GM19324 (cell line): ENCODE measurements around the gene CIAO2B.

ENCODE experiments used
- ATAC-seq: cut with Tn5 transposase; IDR thresholded peaks from one replicate; pipeline ENCODE4 v1.9.1; 2021; ENCODE audit warnings: mild to moderate bottlenecking, moderate library complexity; ENCODE audit not compliant: unreplicated experiment, low FRiP score

The CIAO2B gene

DNA sequence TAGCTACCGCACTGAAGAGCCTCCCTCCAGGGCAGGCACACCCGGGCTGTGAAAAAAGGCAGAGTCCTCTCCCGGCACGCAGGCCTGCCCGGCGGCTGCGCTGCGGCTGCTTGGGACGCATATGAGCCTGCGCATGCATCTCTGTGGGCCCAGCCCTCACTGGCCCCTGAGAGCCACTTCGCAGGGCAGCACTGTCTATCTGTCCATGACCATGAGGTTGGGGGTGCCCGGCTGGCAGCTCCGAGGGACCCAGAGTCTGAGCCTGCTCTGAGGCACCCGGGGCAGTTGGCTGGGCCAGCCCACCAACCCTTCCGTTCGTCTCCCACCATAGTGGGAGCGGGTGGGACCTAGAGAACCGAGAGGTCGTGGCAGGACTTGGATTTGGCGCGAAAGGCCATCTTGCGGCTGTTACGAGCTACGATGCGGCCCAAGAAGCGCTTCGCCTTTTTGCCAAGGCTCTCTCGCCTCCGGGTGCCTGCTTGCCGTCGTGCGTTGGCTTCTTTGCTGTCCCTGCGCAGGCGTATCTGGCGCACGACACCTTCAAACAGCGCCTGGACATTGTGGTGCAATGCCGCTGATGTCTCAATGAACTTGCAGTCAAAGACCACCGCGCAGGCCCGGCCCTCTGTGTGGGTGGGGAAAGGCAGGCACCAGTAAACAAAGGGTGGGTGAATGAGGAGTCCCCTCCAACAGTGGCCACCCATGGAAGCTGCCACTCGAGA, 12.3 kb downstream of the CIAO2B start:
- ATAC-seq = no peak

- ATAC-seq = no peak
Measured at GRCh38 chr16:66920924-66921680, 13.1 kb downstream of the CIAO2B start.

DNA sequence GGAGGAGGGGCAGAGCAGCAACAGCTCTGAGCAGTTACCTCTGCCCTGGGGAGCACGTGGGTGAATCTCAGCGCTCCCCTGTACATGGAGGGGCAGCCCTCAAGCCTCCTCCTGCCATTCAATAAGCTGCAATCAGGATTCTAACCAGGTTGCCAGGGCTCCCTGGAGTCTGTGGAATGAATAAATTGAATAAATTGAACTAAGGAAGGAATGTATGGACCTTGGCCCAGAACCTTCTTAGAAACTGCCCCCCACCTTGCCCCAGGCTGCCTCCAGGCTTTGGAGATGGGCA, 14.0 kb downstream of the CIAO2B start:
- ATAC-seq = no peak

DNA sequence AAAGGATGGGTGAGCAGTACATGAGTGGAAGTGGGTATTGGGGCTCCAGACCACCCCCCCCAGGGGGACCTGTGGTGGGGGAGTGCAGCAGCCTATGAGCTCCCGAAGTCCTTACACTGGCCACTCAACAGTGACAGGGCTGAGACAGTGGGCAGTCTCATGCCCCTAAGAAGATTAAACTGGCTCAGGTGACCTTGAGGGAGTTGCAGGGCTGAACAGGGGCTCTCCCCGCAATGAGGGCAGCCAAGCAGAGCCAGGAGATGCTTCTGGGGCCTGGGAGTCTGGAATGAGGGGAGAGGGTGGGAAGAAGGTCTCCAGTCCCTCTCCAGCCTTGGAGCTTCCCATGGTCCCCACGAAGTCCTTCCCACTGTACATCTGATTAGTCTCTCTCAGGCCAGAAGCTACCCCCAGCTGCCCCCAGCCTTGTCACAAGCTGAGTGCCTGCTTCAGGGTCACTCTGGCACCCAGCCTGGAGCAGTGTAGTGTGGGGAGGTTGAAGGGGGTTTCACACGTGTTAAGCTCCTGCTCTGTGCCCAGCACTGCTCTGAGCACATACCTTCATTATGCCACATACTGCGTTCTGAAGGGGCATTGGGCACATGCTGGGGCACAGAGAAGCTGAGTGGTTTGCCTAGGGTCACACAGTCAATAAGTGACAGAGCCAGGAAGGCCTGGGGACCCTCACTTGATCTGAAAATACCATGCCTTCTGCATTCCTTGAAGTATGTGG, 14.5 kb downstream of the CIAO2B start:
- no peak for ATAC-seq

- no peak for ATAC-seq
Measured at GRCh38 chr16:66918803-66919568, 15.2 kb downstream of the CIAO2B start, which contains the start of gene CDH16. TSS of gene CDH16 (minus strand) at chr16:66918885. CDS start at chr16:66918065, 820 bp downstream.

GRCh38 chr16:66918355-66918754, 15.8 kb downstream of the CIAO2B start:
- no peak for ATAC-seq

DNA sequence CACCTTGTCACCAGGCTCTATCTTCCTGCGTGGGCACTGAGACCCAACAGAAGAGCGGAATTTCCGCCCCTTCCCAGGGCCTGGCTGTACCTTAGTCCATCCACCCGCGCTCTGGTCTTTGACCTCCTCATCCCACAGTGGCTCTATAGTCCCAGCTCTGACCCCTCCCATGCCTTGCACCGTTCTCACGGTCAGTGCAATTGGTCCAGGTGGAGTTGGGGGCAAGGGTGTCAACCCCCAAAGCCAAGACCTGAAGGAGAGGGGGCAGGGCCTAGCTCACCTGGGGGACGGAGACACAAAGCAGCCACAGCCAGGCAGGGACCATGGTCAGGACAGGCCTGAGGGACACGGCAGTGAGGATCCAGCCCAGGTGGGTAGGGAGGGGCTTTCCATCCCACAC, 16.5 kb downstream of the CIAO2B start:
- no peak for ATAC-seq

- no peak for ATAC-seq
Measured at GRCh38 chr16:66916518-66916917, 17.7 kb downstream of the CIAO2B start.

DNA sequence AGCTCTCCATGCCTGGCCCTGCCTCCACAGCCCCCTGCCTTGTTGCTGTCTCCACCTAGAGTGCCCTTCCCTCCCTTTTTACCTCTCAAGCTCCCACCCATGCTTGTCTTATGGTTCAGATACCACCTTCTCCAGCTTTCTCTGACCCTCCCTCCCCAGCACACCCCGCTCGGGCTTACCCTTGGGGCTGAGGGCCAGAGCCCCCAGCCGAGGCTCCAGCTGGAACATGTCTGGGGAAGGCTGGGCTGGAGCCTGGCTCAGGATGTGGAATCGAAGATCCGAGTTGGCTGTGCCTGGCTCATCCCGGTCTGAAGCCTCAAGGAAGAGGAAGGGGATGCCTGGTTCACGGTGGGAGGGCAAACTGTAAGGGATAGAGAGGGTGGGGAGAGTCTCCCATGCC, 19.2 kb downstream of the CIAO2B start:
- ATAC-seq = no peak

GRCh38 chr16:66914541-66914940, 19.7 kb downstream of the CIAO2B start:
- no peak for ATAC-seq

DNA sequence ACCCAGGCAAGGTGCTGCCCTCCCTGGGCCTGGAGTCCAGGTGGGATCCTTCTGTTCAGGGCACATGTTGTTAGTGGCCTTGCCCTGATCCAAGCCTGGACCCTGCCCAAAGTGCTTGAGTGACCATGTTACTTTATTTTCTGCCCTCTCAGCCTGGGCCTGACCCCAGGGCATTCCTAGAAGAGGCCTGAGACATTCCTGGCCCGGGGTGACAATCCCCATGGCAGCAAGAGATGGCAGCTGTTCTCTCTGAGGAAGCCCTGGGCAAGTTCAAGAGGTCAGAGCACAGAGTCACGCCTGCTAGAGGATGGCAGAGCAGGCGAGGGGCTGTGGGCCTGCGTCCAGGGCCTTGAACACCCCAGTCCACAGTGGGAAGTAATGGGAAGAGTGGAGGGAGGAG, 20.5 kb downstream of the CIAO2B start:
- ATAC-seq = no peak

DNA sequence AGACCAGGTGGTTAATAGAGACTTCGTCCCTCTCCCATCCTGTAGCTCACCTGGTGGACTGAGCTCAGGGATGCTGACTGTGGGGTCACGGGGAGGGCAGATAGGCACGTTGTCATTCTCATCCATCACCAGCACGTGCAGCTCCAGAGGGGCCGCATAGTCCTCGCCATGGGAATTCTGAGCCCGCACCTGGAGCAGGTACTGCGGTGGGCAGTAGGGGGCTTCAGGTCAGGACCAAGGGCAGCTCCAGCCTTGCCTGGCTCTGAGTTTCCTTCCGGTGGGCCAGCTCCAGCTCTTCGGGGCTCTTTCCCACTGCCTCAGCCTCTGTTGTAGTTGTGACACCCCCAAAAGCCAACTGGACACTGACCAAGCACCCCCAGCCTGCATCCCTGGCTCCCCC, 21.1 kb downstream of the CIAO2B start:
- no peak for ATAC-seq

DNA sequence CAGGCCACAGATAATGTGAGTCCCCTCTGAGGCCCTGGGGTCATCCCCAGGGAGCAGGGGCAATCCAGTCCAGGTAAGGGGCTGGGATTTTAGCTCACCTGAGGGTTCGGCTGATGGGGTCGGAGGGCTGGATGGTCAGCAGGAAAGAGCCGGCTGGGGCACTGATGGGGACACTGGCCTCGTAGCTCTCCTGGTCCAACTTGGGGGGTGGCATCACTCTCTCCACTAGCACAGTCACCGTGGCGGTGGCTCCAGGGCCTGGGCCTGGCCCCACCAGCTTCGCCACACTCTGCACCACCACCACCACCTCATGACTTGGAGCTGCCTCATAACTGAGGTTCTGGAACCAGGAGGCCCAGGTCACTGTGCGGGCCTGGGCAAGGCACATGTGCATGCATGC, 22.4 kb downstream of the CIAO2B start:
- no peak for ATAC-seq

- no peak for ATAC-seq
Measured at GRCh38 chr16:66911112-66911511, 23.1 kb downstream of the CIAO2B start.

- ATAC-seq = no peak
Measured at GRCh38 chr16:66910175-66910940, 23.8 kb downstream of the CIAO2B start.

- no peak for ATAC-seq
Measured at GRCh38 chr16:66908762-66909559, 25.2 kb downstream of the CIAO2B start.

DNA sequence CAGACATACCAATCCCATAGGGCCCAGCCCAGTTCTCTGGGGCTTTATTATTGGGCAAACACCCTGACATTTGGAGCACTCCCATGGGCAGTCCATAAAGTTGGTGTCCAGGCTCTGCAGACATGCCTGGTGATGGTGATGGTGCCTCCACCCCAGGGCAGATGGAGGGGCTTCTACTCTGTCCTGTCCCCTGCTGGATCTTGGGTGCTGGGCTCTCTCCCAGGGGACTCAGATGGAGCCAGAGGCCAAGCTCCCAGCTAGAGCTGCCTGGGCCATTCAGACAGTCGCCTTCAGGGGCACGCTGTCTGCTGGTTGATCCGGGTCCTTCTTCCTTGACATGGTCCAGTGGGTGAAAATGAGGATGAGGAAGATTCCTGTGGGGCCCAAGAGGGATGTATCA, 26.1 kb downstream of the CIAO2B start:
- ATAC-seq = no peak

DNA sequence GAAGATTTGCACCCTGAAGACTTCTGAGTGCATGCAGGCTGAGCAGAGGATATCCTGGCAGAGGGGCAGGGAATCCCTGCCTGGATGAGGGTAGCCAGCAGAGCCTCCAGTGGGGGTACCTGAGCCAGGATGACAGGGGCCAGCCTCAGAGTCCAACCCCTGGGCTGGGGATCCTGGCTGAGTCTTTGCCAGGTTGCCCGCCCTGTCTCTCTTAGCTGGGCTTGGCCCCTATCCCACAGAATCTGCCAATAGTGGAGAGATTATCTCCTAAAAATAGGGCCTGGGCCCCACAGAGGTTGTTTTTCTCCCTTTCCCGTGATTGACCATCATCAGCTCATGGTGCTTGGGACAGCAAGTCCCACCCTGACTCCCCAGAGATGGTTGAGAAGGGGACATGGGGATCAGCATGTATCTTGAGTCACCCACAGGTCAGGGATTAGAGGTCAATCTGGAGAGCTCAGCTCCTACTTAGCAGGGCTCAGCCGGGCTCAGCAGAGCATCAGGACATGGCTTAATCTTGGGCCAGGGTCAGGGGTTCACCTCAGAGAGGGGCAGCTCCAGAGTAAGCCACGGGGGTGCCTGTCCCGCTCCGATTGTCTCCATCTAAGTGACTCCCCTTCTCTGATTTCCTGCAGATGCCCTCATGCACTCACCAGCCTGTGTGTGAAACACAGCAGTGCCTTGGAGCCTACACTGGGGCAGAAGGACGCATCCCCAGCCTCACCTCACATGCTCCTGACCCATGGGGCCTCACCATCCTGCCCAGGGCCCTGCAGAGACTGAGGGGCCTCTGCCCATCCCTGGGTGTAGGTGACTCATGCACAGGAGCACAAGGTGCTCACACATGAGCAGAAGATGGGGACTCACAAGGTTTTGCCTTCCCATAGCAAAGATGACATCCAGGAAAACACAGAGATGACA, 27.0 kb downstream of the CIAO2B start:
- no peak for ATAC-seq
